Fibroblast of mammary gland (primary cell): Measurements from ENCODE around the gene PCSK5.

ENCODE experiments used
- DNase-seq: peaks from one replicate; pipeline ENCODE4 v3.0.0-alpha.2; 2010; ENCODE audit warnings: low read depth
- H3K4me3 ChIP-seq: 2 replicates; pipeline ENCODE4 v1.5.1; 2011; ENCODE audit warnings: low read depth, mild to moderate bottlenecking, low read length, moderate library complexity; ENCODE audit not compliant: control insufficient read depth
- TF ChIP-seq, protein P1 (sequence below): conservative IDR thresholded peaks from 2 replicates; pipeline ENCODE4 v1.5.1; 2011; ENCODE audit warnings: low read depth, low read length, inconsistent platforms; ENCODE audit not compliant: control insufficient read depth, insufficient read depth

Gene PCSK5

DNA sequence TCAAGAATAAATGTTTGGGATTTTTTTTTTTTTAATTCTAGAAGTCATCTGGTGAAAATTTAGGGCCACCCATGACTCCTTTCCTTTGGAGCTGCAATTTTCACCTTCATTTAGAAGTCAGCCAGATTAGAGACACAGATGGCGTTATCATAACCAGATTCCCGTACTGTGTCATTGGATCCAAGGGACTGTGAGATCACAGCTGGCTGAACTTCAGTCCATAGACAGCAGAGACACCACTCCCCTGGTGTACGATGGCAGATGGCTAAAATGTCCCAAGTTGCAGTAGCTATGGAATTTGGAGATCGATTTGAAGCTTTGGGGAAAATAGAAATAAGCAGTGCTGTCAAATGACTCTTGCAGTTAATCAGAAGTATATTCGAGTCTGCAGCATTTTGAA, 287.5 kb downstream of the PCSK5 start:
- DNase-seq: no peak
- TF ChIP-seq, protein P1, sequence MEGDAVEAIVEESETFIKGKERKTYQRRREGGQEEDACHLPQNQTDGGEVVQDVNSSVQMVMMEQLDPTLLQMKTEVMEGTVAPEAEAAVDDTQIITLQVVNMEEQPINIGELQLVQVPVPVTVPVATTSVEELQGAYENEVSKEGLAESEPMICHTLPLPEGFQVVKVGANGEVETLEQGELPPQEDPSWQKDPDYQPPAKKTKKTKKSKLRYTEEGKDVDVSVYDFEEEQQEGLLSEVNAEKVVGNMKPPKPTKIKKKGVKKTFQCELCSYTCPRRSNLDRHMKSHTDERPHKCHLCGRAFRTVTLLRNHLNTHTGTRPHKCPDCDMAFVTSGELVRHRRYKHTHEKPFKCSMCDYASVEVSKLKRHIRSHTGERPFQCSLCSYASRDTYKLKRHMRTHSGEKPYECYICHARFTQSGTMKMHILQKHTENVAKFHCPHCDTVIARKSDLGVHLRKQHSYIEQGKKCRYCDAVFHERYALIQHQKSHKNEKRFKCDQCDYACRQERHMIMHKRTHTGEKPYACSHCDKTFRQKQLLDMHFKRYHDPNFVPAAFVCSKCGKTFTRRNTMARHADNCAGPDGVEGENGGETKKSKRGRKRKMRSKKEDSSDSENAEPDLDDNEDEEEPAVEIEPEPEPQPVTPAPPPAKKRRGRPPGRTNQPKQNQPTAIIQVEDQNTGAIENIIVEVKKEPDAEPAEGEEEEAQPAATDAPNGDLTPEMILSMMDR: no peak
- H3K4me3 ChIP-seq: no peak overlapping the region

DNA sequence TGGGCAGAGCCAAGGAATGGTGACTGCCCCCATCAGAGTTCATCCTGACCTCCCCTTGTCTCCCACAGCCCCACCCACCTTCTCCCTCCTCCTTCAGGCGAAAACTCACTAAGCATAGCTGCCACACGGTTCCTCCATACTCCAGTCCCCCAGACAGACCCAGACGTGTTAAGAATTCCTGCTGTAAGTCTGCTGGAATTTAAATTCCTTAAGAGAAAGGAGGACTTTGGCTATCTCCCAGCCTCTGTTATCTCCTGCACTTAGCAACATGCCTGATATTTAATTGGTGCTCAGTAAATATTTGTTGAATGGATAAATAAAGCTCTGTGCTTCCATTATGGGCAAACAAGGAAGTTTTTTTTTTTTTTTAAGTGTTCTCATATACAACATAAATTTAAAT, 290.1 kb downstream of the PCSK5 start:
- H3K4me3 ChIP-seq: no peak overlapping the region
- no peak for DNase-seq
- TF ChIP-seq, protein P1: no peak

DNA sequence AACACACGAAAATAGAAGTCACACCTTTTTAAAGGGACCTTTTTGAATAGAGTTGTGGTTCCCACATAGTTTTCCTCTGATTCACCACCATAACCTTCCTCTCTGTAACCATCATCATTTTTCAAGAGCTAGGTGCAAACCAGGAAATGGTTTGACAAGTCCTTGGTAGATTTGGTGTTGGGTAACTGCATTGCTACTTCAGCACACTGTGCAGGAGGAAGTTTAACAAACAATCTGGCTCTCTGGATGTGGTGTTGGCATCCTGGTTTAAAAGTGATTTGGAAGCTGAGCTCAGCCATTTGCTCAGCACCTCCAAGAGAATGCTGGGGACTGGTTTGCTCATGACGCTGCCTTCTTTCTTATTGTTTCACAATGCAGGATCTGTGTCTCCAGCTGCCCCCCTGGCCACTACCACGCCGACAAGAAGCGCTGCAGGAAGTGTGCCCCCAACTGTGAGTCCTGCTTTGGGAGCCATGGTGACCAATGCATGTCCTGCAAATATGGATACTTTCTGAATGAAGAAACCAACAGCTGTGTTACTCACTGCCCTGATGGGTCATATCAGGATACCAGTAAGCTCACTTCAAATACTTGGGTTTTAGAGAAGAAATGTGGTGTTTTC, 290.7 kb downstream of the PCSK5 start:
- H3K4me3 ChIP-seq: no peak overlapping the region
- peak; percentile 47 for DNase-seq
- TF ChIP-seq, protein P1: no peak

DNA sequence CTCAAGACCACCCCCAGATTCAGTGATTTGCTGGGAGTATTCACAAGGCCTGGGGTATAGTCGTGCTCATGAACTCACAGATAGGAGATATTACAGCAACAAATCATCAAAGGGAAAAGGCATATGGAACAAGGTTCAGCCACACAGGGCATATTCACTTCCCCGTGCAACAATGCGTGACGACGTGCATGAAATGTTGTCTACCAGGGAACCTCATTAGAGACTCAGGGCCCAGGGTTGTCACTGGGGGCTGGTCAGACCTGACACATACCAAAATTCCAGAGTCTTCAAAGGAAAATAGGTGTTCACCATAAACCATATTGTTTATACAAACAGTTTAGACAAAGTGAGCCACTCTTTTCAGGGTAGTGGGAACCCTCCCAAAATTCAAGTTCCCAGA, 291.3 kb downstream of the PCSK5 start:
- no peak for DNase-seq
- no peak overlapping the region for H3K4me3 ChIP-seq
- TF ChIP-seq, protein P1: no peak

DNA sequence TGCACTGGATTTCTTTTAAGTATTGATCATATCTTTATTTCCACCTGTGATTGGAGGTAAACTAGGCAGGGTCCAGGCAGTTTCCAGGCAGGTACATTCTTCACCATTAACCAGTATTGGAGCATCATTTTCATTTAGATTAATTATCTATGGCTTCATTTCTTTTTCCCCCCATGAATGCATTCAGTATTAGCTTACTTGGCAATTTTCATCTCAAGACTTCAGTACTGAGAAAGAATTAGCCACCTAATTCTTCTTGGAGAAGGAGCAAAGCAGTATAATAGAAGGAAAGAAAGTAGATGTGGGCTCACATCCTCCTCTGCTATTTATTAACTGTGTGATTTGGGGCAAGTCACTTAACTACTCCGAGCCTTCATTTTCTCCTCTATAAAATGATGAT, 295.0 kb downstream of the PCSK5 start:
- no peak for DNase-seq
- TF ChIP-seq, protein P1: no peak
- no peak overlapping the region for H3K4me3 ChIP-seq

DNA sequence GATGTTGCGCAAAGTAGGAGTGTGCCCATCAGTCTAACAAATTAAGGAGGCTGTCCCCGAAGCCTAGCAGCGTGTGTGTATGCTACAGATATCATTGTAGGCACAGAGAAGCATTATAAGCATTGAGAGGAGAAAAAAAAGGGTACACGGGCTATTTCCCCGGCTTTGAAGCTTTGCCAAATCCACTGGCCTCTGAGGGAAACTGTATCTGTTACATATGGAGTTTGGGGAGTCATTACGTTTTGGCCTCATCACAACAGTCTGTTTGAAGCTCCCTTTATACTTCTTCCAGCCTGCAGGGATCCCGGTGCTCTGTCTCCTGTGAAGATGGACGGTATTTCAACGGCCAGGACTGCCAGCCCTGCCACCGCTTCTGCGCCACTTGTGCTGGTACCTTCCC, 297.8 kb downstream of the PCSK5 start:
- TF ChIP-seq, protein P1: no peak
- DNase-seq: no peak
- H3K4me3 ChIP-seq: no peak overlapping the region

DNA sequence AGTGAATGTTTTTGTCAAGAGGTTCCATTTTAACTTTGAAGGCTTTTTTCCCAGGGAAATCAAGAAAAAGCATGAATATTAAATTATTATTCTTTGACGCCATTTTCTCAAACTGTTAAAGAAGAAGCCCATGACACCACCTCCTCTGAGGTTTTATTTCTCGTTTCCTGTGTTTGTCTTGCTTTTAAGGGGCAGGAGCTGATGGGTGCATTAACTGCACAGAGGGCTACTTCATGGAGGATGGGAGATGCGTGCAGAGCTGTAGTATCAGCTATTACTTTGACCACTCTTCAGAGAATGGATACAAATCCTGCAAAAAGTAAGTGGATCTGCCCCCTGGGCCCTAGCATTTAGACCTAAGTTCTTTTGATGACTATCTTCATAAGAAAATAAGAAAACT, 298.4 kb downstream of the PCSK5 start:
- no peak for DNase-seq
- TF ChIP-seq, protein P1: no peak
- H3K4me3 ChIP-seq: no peak overlapping the region
